SW480 (cell line): Measurements from ENCODE around the gene ACVR1.
"Not testable (repeated sequence)": the region's sequence is repeated elsewhere in the genome, so short reads cannot be mapped to it uniquely, and the experiment has no call there.

ENCODE experiments used
- DNase-seq: peaks from one replicate; pipeline ENCODE4 v3.0.0-alpha.2; 2016; ENCODE audit warnings: low spot score

Gene ACVR1

DNA sequence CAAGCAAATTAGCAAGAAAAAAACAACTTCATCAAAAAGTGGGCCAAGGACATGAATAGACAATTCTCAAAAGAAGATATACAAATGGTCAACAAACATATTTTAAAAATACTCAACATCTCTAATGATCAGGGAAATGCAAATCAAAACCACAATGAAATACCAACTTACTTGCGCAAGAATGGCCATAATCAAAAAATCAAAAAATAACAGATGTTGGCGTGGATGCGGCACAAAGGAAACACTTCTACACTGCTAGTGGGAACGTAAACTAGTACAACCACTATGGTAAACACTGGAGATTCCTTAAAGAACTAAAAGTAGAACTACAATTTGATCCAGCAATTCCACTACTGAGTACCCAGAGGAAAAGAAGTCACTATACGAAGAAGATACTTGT lies 119.7 kb downstream of the ACVR1 start:
- DNase-seq = not testable (repeated sequence)

DNA sequence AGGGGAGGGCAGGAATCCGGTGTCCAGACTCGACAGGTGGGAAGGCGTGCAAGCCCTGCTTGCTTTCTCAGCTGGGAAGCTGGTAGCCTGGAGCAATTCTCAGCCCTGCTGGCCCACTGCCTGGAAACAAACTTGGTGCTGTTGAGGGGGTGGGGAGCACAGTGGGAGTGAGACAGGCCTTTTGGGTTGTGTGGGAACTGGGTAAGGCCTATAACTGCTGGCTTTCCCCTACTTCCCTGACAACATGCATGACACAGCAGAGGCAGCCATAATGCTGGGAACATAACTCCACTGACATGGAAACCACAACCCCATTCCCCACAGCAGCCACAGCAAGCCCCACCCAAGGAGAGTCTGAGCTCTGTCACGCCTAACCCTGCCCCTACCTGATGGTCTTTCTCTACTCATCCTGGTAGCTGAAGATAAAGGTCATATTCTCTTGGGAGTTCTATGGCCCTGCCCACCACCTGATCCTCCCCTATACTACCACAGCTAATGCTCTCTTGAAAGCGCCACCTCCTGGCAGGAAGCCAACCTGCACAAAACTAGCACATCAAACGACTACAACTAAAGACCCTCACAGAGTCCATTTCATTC lies 124.6 kb downstream of the ACVR1 start:
- peak; percentile 58 for DNase-seq

DNA sequence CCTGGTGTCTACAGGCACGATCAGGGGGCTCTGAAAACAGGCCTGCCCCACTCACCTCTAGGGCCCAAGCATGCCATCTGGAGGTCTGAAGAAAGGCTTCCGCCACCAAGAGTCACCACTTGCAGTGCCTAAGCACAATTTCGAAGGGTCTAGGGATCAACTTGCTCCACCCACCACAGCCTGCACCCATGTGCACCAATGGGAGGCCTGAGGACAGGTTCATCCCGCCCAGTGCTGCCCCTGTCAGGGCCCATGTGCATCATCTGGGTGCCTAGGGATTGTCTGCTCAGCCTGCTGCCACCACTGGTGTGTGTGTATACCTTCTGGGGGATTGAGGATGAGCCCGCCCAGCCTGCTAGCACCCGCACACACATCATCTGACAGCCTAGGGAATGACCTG lies 126.4 kb downstream of the ACVR1 start:
- DNase-seq = no peak

DNA sequence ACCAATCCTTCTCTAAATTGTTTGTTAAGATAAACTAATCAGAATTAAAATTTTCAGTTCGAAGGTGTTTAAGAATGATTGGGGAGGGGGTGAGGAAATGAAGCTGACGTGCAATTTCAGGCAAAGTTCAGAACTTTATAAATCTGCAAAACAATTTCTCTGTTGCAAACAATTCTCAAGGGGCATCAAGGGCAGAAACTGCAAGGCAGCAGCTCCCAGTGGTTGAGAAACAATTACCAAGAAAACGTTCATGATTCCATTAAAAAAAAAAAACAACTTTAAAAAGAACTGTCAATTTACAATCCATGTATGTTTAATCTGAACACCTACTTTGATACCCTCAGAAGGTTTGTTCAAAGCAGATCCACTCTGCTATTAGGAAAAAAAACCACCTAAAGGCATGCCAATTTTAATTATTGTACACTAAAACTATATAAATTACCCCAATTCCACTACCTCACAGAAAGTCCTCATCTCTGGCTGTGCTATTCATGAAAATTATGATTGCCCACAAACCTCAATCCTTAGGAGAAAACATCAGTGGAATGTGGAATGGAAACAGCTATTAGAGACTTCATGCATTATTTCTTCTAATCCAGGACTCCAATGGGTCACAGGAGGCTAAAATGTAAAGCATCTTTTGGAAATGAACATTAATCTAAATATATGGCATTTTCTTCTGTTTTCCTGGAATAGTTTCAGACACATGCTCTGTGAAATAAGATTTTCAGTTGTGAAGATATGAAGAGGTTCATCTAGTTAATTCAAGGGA lies 127.6 kb downstream of the ACVR1 start:
- DNase-seq = no peak

DNA sequence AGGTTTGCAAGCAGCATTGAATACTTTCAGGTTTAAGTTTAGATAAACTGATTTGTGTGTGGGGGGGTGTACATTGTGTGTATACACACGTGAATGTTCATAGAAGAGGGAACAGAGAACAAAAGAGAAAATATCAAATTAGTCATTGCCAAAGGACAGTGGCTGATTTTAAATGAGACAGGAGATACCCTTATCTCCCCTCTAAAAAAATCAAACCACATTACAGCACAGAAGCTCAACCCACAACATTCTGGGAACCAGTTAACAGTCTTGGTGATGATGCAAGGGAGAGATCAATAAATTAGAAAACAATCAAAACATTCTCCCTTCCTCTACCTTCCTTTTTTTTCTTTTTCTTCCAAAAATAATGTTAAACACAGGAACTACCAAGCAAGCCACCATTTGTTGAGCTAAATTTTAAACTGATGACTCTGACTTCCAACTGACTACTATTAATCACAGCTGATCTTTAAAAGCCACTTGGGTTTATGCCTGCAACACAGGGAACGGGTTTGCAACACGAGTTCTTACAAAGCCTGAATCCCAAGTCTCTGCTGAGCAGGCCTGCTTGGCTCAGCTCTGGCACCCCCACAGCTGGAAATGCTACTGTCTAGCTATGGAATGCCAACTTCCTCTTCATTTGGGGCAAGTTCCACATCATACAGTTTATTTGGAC lies 128.3 kb downstream of the ACVR1 start:
- DNase-seq = no peak

DNA sequence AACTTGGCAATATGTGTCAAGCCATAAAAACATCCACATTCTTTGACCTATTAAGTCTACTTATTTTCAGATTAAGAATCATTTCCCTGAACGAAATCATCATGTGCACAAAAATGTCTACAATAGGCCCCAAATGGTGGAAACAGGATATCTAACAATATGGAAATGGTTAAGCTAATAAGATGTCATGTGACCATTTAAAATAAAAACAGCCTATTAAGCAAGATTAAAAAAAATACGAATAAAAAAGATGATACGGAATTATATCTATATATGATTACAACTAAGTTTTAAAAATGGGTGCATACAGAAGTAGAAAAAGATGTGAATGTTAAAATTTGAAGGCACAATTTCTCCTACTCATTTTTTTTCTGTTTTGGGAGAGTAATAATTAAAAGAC lies 128.8 kb downstream of the ACVR1 start:
- no peak for DNase-seq

DNA sequence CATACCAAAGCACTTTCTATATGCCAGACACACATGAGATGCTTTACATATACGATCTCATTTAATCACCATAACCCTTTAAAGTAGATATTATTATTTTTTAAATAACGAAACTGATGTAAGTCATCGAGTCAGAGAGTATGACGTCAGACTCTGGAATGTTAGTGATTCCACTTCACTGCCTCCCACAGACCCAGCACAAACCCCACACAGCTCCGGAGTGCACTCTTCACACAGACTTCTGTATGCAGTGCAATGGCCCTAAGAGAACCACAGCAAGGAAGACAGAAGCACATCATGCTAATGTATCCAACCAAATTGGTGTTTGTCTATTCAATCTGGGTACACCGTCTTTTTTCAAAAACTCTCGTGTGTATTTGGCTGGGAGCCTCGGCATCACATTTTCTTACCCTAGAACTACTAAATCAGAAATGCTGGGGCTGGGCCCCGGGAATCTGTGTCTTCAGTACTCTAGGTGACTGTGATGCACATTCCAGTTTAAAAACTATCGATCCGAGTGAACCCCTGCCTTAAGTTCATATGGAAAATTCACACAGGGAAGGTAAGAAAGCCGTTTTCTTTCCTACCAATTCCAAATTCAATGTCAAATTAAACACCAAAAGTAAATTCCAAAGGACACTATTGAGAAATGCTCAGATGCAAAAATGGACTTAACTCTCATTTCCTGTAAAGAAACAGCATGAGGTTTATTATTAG lies 129.7 kb downstream of the ACVR1 start:
- DNase-seq = no peak

DNA sequence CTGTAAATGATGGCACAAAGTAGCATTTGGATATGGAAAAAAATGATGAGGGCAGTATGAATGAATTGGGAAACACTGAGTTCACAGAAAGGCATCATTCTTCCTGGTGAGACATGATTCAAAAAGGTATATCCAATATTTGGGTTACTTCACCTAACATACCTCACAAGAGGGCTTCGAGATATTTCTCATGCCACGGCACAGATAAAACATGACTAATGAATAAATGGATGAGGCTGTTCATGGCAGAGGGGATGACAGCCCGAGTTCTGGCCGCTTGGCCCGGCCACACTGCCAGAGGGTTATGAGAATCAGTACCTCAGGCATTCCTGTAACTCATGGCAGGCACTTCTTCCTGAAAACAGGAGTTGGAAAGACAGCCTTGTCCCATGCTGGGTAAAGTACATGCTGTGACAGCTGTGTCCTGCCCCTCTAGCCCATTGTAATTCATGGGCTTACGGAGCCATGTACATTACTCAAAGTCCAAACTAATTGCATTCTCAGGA lies 131.5 kb downstream of the ACVR1 start:
- no peak for DNase-seq

DNA sequence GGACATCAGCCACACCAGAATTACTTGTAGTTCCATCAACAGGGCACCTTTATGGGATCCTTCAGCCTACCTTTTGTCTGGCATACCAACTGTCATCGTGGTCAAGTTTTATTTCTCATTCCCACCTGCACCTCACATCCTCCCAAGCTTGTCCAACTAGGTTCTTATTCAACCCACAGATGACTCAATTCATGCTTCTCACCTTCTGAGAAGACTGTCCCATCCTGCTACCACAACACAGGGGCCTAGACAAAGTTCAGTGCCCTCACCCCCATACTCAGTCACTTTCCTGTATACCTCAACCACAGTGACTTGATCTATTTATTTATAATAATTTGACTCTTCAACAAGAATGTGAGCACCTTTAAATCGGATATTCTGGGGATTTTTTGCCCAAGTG lies 133.1 kb downstream of the ACVR1 start:
- DNase-seq = no peak

DNA sequence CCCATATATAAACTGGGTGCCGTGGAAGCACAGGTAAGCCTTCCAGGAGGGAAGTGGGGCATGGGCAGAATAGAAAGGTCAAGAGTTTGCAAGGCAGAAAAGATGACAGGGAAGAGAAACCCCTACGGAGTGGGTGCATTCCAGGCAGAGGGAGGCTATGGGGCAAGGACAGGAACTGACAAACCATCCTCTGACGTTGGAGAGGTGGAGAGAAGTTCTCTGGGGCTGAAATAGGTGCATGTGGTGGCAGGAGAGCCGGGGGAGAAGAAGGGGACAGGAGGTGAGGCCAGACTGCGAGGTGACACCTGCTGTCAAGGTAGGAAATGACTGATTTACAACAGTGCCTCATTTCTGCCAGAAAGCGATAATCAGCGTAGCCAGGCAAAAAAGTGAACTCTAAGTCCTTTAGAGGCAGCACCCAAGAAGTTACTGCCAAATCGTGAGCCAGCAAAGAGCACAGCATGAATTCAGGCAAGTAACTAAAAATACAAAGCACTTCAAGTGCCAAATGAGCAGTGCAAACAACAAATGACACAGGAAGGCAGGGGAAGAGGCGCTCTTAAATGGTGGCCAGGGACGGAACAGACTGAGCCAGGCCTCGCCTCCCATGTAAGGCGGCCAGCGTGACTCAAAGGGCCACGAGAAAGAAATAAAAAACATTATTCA lies 134.2 kb downstream of the ACVR1 start:
- no peak for DNase-seq

DNA sequence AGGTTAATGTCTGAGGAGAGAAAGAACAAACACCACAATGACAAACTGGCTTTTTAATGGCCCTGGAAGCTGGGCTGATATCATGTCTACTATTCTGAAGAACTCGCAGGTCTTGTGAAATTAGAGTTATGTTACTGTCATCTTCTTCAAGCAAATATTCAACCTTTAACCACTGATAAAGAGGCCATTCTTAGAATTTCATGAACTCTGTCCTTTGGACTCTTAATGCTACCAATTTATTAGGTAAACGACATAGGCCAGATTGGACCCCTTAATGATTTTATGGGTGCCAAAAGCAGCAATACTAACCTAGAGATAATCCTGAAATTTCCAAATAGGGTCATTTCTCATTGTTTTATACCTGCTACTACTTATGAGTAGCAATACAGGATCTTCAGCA lies 138.5 kb downstream of the ACVR1 start:
- DNase-seq = no peak

DNA sequence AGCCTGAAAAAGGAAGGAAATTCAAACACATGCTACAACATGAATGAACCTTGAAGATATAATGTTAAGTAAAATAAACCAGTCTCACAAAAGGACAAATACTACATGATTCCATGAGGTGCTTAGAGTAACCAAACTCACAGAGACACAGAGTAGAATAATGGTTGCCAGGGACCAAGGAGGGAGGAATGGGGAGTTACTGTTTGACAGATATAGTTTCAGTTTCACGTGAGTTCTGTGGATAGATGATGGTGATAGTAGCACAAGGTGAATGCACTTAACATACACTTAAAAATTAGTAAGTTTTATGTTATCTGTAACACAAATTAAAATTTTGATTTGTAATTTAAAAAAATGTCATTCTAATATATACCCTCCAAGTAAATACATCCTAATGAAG lies 140.6 kb downstream of the ACVR1 start:
- no peak for DNase-seq

DNA sequence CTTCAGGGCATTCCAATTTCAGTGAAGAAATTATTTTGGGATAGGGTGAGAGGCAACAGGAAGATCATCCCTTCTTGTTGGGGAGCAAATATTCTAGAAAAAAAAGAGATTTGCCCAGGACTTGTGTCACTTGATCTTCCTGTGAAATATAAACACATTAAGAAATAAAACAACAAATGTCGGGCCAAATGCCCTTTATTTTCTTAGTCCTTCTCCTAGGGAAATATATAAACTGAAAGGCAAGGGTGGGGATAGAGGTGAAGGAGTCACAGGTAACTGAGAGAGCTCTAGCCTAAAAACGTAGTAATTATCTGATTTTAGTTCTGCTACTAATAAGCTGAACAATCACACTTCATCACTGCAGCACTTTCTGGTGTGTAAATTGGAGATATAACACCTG lies 142.9 kb downstream of the ACVR1 start:
- DNase-seq = no peak

DNA sequence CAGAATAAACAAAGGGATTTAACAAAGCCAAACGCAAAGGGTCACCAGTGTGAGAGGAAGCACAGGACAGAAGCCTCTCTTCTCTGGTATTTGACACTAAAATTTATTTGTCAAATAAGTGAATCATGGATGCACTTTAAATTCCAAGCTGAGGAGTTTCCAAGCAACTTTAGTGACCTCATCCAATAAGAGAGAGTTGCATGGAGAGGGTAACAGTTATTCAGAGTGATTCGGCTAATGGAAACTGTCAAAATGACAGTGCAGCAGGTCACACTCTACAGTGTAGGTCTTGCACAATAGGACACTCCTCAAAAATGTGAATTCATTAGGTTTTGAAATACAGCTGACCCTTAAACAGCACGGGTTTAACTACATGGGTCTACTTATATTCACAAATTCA lies 143.5 kb downstream of the ACVR1 start:
- DNase-seq = no peak

DNA sequence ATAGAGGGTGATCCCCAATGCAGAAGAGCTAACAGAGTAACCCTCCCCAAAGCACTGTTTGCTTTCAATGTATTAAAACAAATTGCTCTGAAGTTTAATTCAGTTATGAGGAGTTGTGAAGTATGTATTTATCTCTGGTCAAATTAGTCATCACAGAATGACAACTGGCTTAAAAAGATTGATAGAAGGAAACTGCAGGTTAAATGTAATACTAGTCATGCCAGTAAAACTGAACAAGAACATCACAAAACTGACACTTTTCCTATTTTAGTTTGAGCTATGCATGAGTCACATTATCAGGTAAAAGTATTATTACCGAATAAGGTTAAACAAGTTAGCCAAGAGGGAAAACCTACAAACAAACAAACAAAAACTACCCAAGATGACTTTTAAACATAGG lies 148.4 kb downstream of the ACVR1 start:
- no peak for DNase-seq

DNA sequence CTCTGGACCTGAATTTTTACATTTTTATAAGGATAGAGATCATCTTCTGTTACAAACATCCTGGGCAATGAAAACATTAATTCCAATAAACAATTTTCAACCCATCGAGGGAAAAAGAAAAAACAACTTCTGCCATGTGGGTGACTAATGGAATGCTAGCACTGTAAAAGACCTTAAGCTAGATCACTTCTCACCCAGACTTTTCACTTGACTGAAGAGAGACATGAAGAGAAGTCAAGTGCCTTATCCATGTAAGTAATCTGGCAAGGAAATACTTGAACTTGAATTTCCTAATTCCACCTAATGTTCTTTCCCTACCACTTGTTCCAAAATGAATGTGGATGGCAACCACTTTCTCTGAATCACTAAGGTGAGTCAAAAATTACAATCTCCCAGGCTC lies 149.2 kb downstream of the ACVR1 start:
- DNase-seq = no peak

DNA sequence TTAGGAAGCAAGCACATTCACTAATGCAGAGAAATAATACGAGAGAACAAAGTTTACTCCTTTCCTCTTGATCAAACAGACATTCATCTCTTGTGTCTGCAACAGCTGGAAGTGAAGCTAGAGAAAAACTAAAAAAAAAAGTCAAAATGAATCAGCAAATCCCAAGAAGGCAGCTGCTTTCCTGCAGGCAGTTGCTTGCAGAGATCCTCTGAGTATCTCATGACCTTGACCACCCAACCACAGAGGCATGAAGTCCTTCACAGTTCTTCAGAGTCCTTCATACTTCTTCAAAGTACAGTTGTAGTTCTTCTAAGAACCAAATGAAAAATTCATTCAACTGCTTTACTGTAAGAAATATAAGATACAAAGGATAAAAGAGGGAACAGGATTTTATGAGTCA lies 150.3 kb downstream of the ACVR1 start:
- no peak for DNase-seq

DNA sequence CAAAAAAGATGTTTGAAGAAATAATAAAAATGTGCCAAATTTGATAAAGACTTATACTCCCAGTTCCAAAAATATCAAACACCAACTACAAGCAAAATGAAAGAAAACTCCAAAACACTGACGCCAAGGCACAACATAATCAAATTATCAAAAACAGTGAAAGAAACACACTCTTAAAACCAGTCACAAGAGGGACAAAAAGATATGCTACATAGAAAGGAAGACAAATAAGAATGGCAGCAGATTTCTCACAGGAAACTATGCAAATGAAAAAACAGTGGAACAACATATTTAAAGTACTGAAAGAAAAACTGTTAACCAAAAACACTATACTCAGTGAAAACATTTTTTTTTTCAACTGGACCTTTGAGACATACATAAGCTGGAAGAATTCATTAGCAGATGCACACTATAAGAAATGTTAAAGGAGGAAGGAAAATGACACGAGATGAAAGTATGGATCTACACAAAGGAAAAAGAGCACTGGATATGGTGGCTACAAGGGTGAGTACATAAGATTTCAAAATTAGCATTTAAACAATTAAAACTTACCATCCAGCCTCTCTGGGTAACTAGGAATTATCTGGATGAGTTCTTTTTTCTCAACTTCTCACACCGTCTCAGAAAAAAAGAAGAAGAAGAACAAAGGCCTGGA lies 153.4 kb downstream of the ACVR1 start:
- DNase-seq = peak; percentile 36

DNA sequence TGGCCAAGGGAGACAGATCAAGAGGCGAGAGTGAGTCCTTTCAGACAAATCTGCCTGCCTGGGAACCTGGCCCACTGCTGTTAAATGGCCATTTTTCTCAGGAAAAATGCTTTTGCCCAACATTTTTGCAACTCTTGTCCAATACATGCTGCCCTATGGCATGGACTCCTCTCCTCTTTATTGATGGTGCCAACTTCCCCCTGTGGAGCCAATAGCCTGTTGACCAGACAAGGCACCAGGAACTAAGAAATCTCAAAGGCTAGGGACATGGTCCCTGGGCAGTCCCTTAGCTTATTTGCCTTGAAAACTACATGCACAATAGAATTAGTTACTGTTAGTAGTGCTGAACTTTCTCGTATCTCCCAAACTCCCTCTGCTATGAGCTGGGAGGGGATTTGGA lies 155.6 kb downstream of the ACVR1 start:
- no peak for DNase-seq

DNA sequence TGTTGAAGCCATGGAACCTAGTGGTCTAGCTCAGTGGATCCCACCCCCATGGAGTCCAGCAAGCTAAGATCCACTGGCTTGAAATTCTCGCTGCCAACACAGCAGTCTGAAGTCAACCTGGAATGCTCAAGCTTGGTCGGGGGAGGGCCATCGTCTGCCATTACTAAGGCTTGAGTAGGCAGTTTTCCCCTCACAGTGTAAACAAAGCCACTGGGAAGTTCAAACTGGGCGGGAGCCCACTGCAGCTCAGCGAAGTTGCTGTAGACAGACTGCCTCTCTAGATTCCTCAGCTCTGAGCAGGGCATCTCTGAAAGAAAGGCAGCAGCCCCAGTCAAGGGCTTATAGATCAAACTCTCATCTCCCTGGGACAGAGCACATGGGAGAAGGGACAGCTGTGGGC lies 171.5 kb downstream of the ACVR1 start:
- not testable (repeated sequence) for DNase-seq

DNA sequence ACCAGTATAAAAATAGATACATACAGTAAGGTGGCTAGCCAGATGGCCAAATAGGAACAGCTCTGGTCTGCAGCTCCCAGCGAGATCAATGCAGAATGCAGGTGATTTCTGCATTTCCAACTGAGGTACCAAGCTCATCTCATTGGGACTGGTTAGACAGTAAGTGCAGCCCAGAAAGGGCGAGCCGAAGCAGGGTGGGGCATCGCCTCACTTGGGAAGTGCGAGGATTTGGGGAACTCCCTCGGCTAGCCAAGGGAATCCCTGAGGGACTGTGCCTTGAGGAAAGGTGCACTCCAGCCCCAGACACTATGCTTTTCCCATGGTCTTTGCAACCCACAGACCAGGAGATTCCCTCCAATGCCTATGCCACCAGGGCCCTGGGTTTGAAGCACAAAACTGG lies 172.0 kb downstream of the ACVR1 start:
- DNase-seq = not testable (repeated sequence)

DNA sequence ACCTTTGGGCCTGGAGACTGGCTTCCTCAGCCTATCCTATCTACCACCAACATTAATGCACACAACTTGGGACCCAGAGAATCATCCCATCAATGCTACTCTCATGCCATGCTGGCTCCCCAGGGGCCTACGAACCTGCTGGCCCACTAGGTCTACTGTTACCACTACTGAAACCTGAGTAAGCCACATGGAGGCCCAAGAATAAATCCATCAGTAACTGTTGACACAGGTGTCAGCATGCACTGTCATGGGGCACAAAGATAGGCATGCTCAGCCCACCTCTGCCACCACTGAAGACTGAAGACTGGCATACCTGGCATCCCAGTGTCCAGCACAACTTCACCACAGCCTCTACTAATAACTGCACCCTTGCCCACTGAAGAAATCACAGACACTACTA lies 176.3 kb downstream of the ACVR1 start:
- no peak for DNase-seq
